ENCODE measurements around the gene PAGE2.
"Not testable (repeated sequence)": the region's sequence is repeated elsewhere in the genome, so short reads cannot be mapped to it uniquely, and the experiment has no call there.

Gene PAGE2, protein sequence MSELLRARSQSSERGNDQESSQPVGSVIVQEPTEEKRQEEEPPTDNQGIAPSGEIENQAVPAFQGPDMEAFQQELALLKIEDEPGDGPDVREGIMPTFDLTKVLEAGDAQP

DNA sequence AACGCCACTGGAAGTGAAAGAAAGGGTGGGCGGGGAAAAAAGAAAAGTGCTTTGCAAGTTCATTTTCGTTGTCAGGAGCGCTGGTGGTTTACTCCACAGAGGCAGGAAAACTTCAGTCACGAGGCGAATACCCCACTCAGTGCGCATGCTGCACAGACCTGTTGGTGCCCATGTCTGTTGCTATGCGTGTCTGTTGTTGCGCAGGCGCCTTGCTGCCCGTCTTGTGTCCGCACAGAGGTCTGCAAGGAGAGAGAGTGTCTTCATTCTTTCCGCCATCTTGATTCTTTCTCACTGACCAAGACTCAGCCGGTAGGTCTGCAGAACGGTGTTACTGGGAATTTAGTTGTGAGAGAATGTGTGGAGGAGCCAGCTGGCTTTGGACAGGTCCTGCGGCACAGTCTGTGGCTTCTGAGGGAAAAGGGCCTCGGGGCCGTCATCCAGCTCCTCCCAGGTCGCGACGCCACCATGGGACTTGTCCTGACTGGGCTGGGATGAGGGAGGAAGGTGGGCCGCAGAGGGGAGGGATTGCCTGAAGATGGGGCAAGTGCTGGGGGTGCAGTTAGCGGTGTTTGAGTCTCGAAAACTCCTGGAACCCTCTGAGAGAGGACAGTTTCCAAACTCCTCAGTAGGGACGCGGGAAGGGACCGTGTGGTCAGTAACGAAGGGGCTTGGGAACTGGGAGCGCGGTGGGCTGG lies at the start of gene PAGE2:
TSS of gene PAGE2 (plus strand) at position 224 of the 695 bp plus-strand sequence. CDS start 1,003 bp downstream, outside the sequence.
- Histone ChIP-seq H3K9me2 (replicated peaks; ENCODE audit: insufficient read depth, low read length) (no peaks in the 10 kb centered on the region), H3K27me3 (replicated peaks; ENCODE audit: insufficient read depth, low read length) (no peaks in the 10 kb centered on the region), H3K36me3 (replicated peaks; ENCODE audit: insufficient read depth, low read length) (no peaks in the 10 kb centered on the region), H3F3A (ENCODE audit: insufficient read depth, low read length) (no peaks in the 10 kb centered on the region), H3K4me2 (ENCODE audit: low read depth, low read length) (no peak within 1 kb of the TSS), H4K20me1 (ENCODE audit: insufficient read depth, low read length) (no peaks in the 10 kb centered on the region), H3K4me1 (ENCODE audit: low read length) (no peaks in the 10 kb centered on the region), H3K4me3 (ENCODE audit: low read length) (no peak within 1 kb of the TSS), H3K27ac (ENCODE audit: low read length) (no peak within 1 kb of the TSS), H2AFZ (ENCODE audit: low read length) (no peak within 1 kb of the TSS), H3K79me2 (ENCODE audit: low read length) (no peaks in the 10 kb centered on the region), H3K9me3 (replicated peaks; ENCODE audit: insufficient read depth, low read length) (no peaks in the 10 kb centered on the region), H3K9ac (ENCODE audit: low read length) (no peak within 1 kb of the TSS)
- DNase-seq, result no peak
- TF ChIP-seq EZH2 (optimal IDR thresholded peaks at IDR 0.05; ENCODE audit: low read depth, low read length) (no peak), CTCF (IDR thresholded peaks at IDR 0.05; ENCODE audit: low read length) (no peak), EZH2phosphoT487 (IDR thresholded peaks at IDR 0.05; ENCODE audit: low read length) (no peak)

GRCh38 chrX:55039471-55039870 lies 49.3 kb upstream of the PAGE2 start:
- no peak overlapping the region for H2AFZ ChIP-seq (ENCODE audit: low read length)
- no peaks in the 10 kb centered on the region for H3K27me3 ChIP-seq (replicated peaks; ENCODE audit: insufficient read depth, low read length)
- H3K9me2 ChIP-seq (replicated peaks; ENCODE audit: insufficient read depth, low read length), result no peaks in the 10 kb centered on the region
- H3K36me3 ChIP-seq (replicated peaks; ENCODE audit: insufficient read depth, low read length), result no peaks in the 10 kb centered on the region
- no peaks in the 10 kb centered on the region for H3K9me3 ChIP-seq (replicated peaks; ENCODE audit: insufficient read depth, low read length)
- no peaks in the 10 kb centered on the region for H3K4me1 ChIP-seq (ENCODE audit: low read length)
- no peak overlapping the region for H3K4me3 ChIP-seq (ENCODE audit: low read length)
- no peaks in the 10 kb centered on the region for H3K79me2 ChIP-seq (ENCODE audit: low read length)
- H3F3A ChIP-seq (ENCODE audit: insufficient read depth, low read length), result no peaks in the 10 kb centered on the region
- TF ChIP-seq EZH2 (optimal IDR thresholded peaks at IDR 0.05; ENCODE audit: low read depth, low read length) (no peak), EZH2phosphoT487 (IDR thresholded peaks at IDR 0.05; ENCODE audit: low read length) (no peak), CTCF (IDR thresholded peaks at IDR 0.05; ENCODE audit: low read length) (no peak)
- no peak overlapping the region for H3K9ac ChIP-seq (ENCODE audit: low read length)
- DNase-seq, result no peak
- H3K27ac ChIP-seq (ENCODE audit: low read length), result no peak overlapping the region
- no peaks in the 10 kb centered on the region for H4K20me1 ChIP-seq (ENCODE audit: insufficient read depth, low read length)
- no peak overlapping the region for H3K4me2 ChIP-seq (ENCODE audit: low read depth, low read length)

DNA sequence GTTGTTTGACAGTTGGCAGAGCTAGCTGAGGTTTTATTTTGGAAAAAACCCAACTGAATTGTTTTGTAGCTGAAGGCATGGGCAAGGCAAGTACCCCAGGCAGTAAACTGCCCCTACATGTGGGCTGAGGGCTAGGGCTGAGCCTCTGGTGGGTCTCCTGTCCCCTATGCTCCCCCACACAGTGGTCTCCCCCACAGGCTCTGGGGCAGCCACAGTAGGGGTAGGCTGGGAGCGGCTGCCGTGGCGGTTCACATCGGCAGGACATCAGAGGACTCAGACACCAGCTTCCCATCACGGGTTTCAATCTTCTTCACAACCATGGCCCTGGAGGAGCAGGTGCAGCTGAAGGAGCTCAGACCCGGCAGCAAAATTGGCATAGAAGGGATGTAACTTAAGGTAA lies 47.3 kb upstream of the PAGE2 start:
- no peak overlapping the region for H3K9ac ChIP-seq (ENCODE audit: low read length)
- no peak overlapping the region for H2AFZ ChIP-seq (ENCODE audit: low read length)
- H3K9me3 ChIP-seq (replicated peaks; ENCODE audit: insufficient read depth, low read length), result no peaks in the 10 kb centered on the region
- H3K27me3 ChIP-seq (replicated peaks; ENCODE audit: insufficient read depth, low read length), result no peaks in the 10 kb centered on the region
- no peak overlapping the region for H3K27ac ChIP-seq (ENCODE audit: low read length)
- TF ChIP-seq EZH2 (optimal IDR thresholded peaks at IDR 0.05; ENCODE audit: low read depth, low read length), result no peak
- TF ChIP-seq CTCF (IDR thresholded peaks at IDR 0.05; ENCODE audit: low read length), result no peak
- no peak for TF ChIP-seq EZH2phosphoT487 (IDR thresholded peaks at IDR 0.05; ENCODE audit: low read length)
- no peak overlapping the region for H3K4me2 ChIP-seq (ENCODE audit: low read depth, low read length)
- no peak overlapping the region for H3K4me3 ChIP-seq (ENCODE audit: low read length)
- H3K79me2 ChIP-seq (ENCODE audit: low read length), result no peaks in the 10 kb centered on the region
- H3F3A ChIP-seq (ENCODE audit: insufficient read depth, low read length), result no peaks in the 10 kb centered on the region
- H3K4me1 ChIP-seq (ENCODE audit: low read length), result no peaks in the 10 kb centered on the region
- no peak for DNase-seq
- H3K9me2 ChIP-seq (replicated peaks; ENCODE audit: insufficient read depth, low read length), result no peaks in the 10 kb centered on the region
- no peaks in the 10 kb centered on the region for H3K36me3 ChIP-seq (replicated peaks; ENCODE audit: insufficient read depth, low read length)
- H4K20me1 ChIP-seq (ENCODE audit: insufficient read depth, low read length), result no peaks in the 10 kb centered on the region

DNA sequence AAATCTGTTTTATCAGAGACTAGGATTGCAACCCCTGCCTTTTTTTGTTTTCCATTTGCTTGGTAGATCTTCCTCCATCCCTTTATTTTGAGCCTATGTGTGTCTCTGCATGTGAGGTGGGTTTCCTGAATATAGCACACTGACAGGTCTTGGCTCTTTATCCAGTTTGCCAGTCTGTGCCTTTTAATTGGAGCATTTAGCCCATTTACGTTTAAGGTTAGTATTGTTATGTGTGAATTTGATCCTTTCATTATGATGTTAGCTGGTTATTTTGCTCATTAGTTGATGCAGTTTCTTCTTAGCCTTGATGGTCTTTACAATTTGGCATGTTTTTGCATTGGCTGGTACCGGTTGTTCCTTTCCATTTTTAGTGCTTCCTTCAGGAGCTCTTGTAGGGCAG lies 38.2 kb upstream of the PAGE2 start:
- not testable (repeated sequence) for H3K4me1 ChIP-seq (ENCODE audit: low read length); H4K20me1 ChIP-seq (ENCODE audit: insufficient read depth, low read length); H3K4me2 ChIP-seq (ENCODE audit: low read depth, low read length); H3K4me3 ChIP-seq (ENCODE audit: low read length); H3K27me3 ChIP-seq (replicated peaks; ENCODE audit: insufficient read depth, low read length); H3K9ac ChIP-seq (ENCODE audit: low read length); H3F3A ChIP-seq (ENCODE audit: insufficient read depth, low read length); H3K27ac ChIP-seq (ENCODE audit: low read length); H3K9me3 ChIP-seq (replicated peaks; ENCODE audit: insufficient read depth, low read length); DNase-seq; H3K79me2 ChIP-seq (ENCODE audit: low read length); H3K36me3 ChIP-seq (replicated peaks; ENCODE audit: insufficient read depth, low read length); H2AFZ ChIP-seq (ENCODE audit: low read length); H3K9me2 ChIP-seq (replicated peaks; ENCODE audit: insufficient read depth, low read length)
